Embryonic facial prominence (tissue), 1 donor: ENCODE data around the gene NKX1-1.
"Not testable (repeated sequence)": the region's sequence is repeated elsewhere in the genome, so short reads cannot be mapped to it uniquely, and the experiment has no call there.

ENCODE experiments used
- DNase-seq: peaks from one replicate; pipeline ENCODE4 v3.0.0-alpha.2; 2016; ENCODE audit errors: extremely low spot score

NKX1-1 gene

GRCh38 chr4:1406394-1406980, at the start of gene NKX1-1:
NKX1-1 (minus strand) TSS chr4:1406442; CDS start chr4:1406442, 0 bp downstream.
- no peak for DNase-seq

GRCh38 chr4:1453731-1454130, 47.5 kb upstream of the NKX1-1 start:
- DNase-seq = no peak

GRCh38 chr4:1452431-1453051, 46.3 kb upstream of the NKX1-1 start:
- no peak for DNase-seq

GRCh38 chr4:1451752-1452122, 45.5 kb upstream of the NKX1-1 start:
- DNase-seq = no peak

GRCh38 chr4:1451106-1451751, 45.0 kb upstream of the NKX1-1 start:
- no peak for DNase-seq

GRCh38 chr4:1449833-1450741, 43.8 kb upstream of the NKX1-1 start:
- no peak for DNase-seq

- DNase-seq = no peak
Observed at GRCh38 chr4:1449475-1449832, 43.2 kb upstream of the NKX1-1 start.

GRCh38 chr4:1448589-1449420, 42.6 kb upstream of the NKX1-1 start:
- no peak for DNase-seq

- DNase-seq = no peak
Observed at GRCh38 chr4:1447676-1448588, 41.7 kb upstream of the NKX1-1 start.

- DNase-seq = no peak
Observed at GRCh38 chr4:1446502-1447386, 40.5 kb upstream of the NKX1-1 start.

- no peak for DNase-seq
Observed at GRCh38 chr4:1445716-1446445, 39.6 kb upstream of the NKX1-1 start.

GRCh38 chr4:1443688-1444172, 37.5 kb upstream of the NKX1-1 start:
- not testable (repeated sequence) for DNase-seq

GRCh38 chr4:1427010-1427409, 20.8 kb upstream of the NKX1-1 start:
- DNase-seq = no peak

GRCh38 chr4:1421657-1422056, 15.4 kb upstream of the NKX1-1 start:
- DNase-seq = no peak

GRCh38 chr4:1419708-1420107, 13.5 kb upstream of the NKX1-1 start:
- no peak for DNase-seq

GRCh38 chr4:1418494-1419285, 12.4 kb upstream of the NKX1-1 start:
- DNase-seq = no peak

GRCh38 chr4:1417522-1418390, 11.5 kb upstream of the NKX1-1 start:
- DNase-seq = no peak
